Measurements from ENCODE around the gene STK39. TPM values are rescaled to one million over a fixed set of nuclear protein-coding genes. Genes with fewer than 3 reads are reported as not detected.

Gene STK39
- total and polyA plus RNA-seq, 9 of the 15 experiments (the other 6 are each of a cell fraction or from before 2014, with no cell fraction given): 0.19 to 0.76 (median 0.51) TPM

GRCh38 chr2:167943897-167944296 is 303.5 kb downstream of the STK39 start (continued):
- TF ChIP-seq ZNF174 (CRISPR knock-in tag; IDR thresholded peaks at IDR 0.05) (no peak), HDAC6 (IDR thresholded peaks at IDR 0.05; ENCODE audit: low read depth, low read length) (no peak), NFE2L1 (tag; IDR thresholded peaks at IDR 0.05; ENCODE audit: borderline replicate concordance, low read depth) (no peak), RBM25 (IDR thresholded peaks at IDR 0.05; ENCODE audit: low read depth, low read length, severe bottlenecking) (no peak), NFXL1 (CRISPR knock-in tag; IDR thresholded peaks at IDR 0.05) (no peak), TCFL5 (CRISPR knock-in tag; conservative IDR thresholded peaks at IDR 0.05) (no peak), GABPB1 (CRISPR knock-in tag; IDR thresholded peaks at IDR 0.05) (no peak), SAP30 (IDR thresholded peaks at IDR 0.05; ENCODE audit: borderline replicate concordance, insufficient read depth, low read depth, low read length, poor library complexity, severe bottlenecking) (no peak), POLR3G (IDR thresholded peaks at IDR 0.05; ENCODE audit: extremely low read depth, insufficient read length, insufficient replicate concordance) (no peak), BMI1 (IDR thresholded peaks at IDR 0.05; ENCODE audit: low read length) (no peak), VEZF1 (CRISPR knock-in tag; IDR thresholded peaks at IDR 0.05) (no peak), TEAD4 (IDR thresholded peaks at IDR 0.05; ENCODE audit: low read length) (0 out of 2 replicates have a peak, but pooled peaks have one; percentile 12), TEAD4 (CRISPR knock-in tag; IDR thresholded peaks at IDR 0.05; ENCODE audit: borderline replicate concordance) (no peak), RERE (CRISPR knock-in tag; IDR thresholded peaks at IDR 0.05; ENCODE audit: borderline replicate concordance) (no peak), KAT8 (IDR thresholded peaks at IDR 0.05; ENCODE audit: low read depth) (no peak), MAX (CRISPR knock-in tag; IDR thresholded peaks at IDR 0.05) (no peak), TARDBP (IDR thresholded peaks at IDR 0.05) (no peak), MYC (IDR thresholded peaks at IDR 0.05; ENCODE audit: low read depth, low read length) (no peak), MYC (CRISPR knock-in tag; IDR thresholded peaks at IDR 0.05; ENCODE audit: borderline replicate concordance, low read depth) (no peak), RBFOX2 (IDR thresholded peaks at IDR 0.05; ENCODE audit: low read depth, low read length) (no peak), PHF20 (IDR thresholded peaks at IDR 0.05; ENCODE audit: partially characterized antibody) (no peak), MEIS2 (IDR thresholded peaks at IDR 0.05; ENCODE audit: partially characterized antibody) (peak; percentile 22), BRD4 (IDR thresholded peaks at IDR 0.05) (no peak)

All from K562 (cell line).